HepG2 (cell line): ENCODE results near the gene ERBB4. TPM values are rescaled to one million over a fixed set of nuclear protein-coding genes. Genes with fewer than 3 reads are reported as not detected.
A peak's percentile ranks its signal among the peaks of the same experiment; 100 is the strongest.

ENCODE experiments used
- DR1 ChIP-seq: sonication (generic); formaldehyde crosslinking; IDR thresholded peaks from 2 replicates; pipeline ENCODE4 v1.8.0; 2021; ENCODE audit warnings: mild to moderate bottlenecking, missing genetic modification reagents, inconsistent platforms
- EP300 ChIP-seq, 3 experiments: sonication (generic) in 1 of 3; formaldehyde crosslinking in 1 of 3; IDR thresholded peaks; 2 replicates each; pipeline versions ENCODE4 v1.5.1 to v1.6.1; 2011 to 2020; ENCODE audit warnings: low read depth in 2 of 3, low read length in 2 of 3, borderline replicate concordance in 1 of 3, improper control_type of control experiment in 1 of 3, mild to moderate bottlenecking in 1 of 3, missing genetic modification reagents in 1 of 3, moderate library complexity in 1 of 3
- HNRNPL ChIP-seq: fragments of 200-400 bp; formaldehyde crosslinking; IDR thresholded peaks from 2 replicates; pipeline ENCODE4 v1.6.1; 2017; ENCODE audit warnings: mild to moderate bottlenecking, low read depth, low read length
- IRF1 ChIP-seq: sonication (generic); formaldehyde crosslinking; IDR thresholded peaks from 2 replicates; pipeline ENCODE4 v1.4.0; 2020; ENCODE audit warnings: low read depth, mild to moderate bottlenecking, missing genetic modification reagents
- IRX3 ChIP-seq: sonication (generic); formaldehyde crosslinking; IDR thresholded peaks from 2 replicates; pipeline ENCODE4 v1.8.1; 2023; ENCODE audit warnings: mild to moderate bottlenecking, low read depth, missing genetic modification reagents, borderline replicate concordance
- JDP2 ChIP-seq: sonication (generic); formaldehyde crosslinking; IDR thresholded peaks from 2 replicates; pipeline ENCODE4 v1.8.1; 2022; ENCODE audit warnings: missing genetic modification reagents, borderline replicate concordance
- KMT2A ChIP-seq: sonication (generic); formaldehyde crosslinking; IDR thresholded peaks from 2 replicates; pipeline ENCODE4 v1.4.0; 2020; ENCODE audit warnings: missing genetic modification reagents
- NFYB ChIP-seq: sonication (generic); formaldehyde crosslinking; IDR thresholded peaks from 2 replicates; pipeline ENCODE4 v1.4.0; 2020; ENCODE audit warnings: missing genetic modification reagents
- NFYC ChIP-seq: IDR thresholded peaks from 2 replicates; pipeline ENCODE4 v1.6.1; 2016; ENCODE audit warnings: missing genetic modification reagents, missing compliant biosample characterization
- POGZ ChIP-seq: sonication (generic); formaldehyde crosslinking; IDR thresholded peaks from 2 replicates; pipeline ENCODE4 v1.4.0; 2020; ENCODE audit warnings: mild to moderate bottlenecking, missing genetic modification reagents
- SNAPC2 ChIP-seq: sonication (generic); formaldehyde crosslinking; IDR thresholded peaks from 2 replicates; pipeline ENCODE4 v1.8.1; 2022; ENCODE audit warnings: mild to moderate bottlenecking, missing genetic modification reagents
- SUZ12 ChIP-seq: fragments of 150-350 bp; IDR thresholded peaks from 2 replicates; pipeline ENCODE4 v1.6.1; 2014; ENCODE audit warnings: low read depth, low read length
- USF2 ChIP-seq, 2 experiments: sonication (generic) in 1 of 2; formaldehyde crosslinking in 1 of 2; IDR thresholded peaks; 2 replicates each; pipeline versions ENCODE4 v1.5.1 to v1.6.1; 2011 to 2020; ENCODE audit warnings: borderline replicate concordance in 1 of 2, low read depth in 1 of 2, low read length in 1 of 2, mild to moderate bottlenecking in 1 of 2, missing genetic modification reagents in 1 of 2, moderate library complexity in 1 of 2
- ZEB1 ChIP-seq: IDR thresholded peaks from 2 replicates; pipeline ENCODE4 v1.6.1; 2012; ENCODE audit warnings: mild to moderate bottlenecking, low read depth, inconsistent platforms; ENCODE audit not compliant: insufficient replicate concordance
- ZFP91 ChIP-seq: sonication (generic); formaldehyde crosslinking; IDR thresholded peaks from 2 replicates; pipeline ENCODE4 v1.9.0; 2022; ENCODE audit warnings: missing genetic modification reagents, mild to moderate bottlenecking, borderline replicate concordance
- ZNF430 ChIP-seq: sonication (generic); formaldehyde crosslinking; IDR thresholded peaks from 2 replicates; pipeline ENCODE4 v1.9.0; 2021; ENCODE audit warnings: mild to moderate bottlenecking, missing genetic modification reagents
- ZNF576 ChIP-seq: sonication (generic); formaldehyde crosslinking; IDR thresholded peaks from 2 replicates; pipeline ENCODE4 v1.4.0; 2020; ENCODE audit warnings: mild to moderate bottlenecking, missing genetic modification reagents
- ZNF615 ChIP-seq: sonication (generic); formaldehyde crosslinking; IDR thresholded peaks from 2 replicates; pipeline ENCODE4 v1.5.0; 2020; ENCODE audit warnings: mild to moderate bottlenecking, missing genetic modification reagents, borderline replicate concordance
- ZNF644 ChIP-seq: IDR thresholded peaks from 2 replicates; pipeline ENCODE4 v1.6.1; 2016; ENCODE audit warnings: low read depth
- ZNF75D ChIP-seq: sonication (generic); formaldehyde crosslinking; IDR thresholded peaks from 2 replicates; pipeline ENCODE4 v1.8.1; 2023; ENCODE audit warnings: missing genetic modification reagents, mild to moderate bottlenecking, borderline replicate concordance
- ZSCAN29 ChIP-seq: sonication (generic); formaldehyde crosslinking; conservative IDR thresholded peaks from 2 replicates; pipeline ENCODE4 v1.4.0; 2020; ENCODE audit warnings: mild to moderate bottlenecking, missing genetic modification reagents
- polyA plus RNA-seq, 8 experiments: library from polyadenylated mRNA; depleted of rRNA in 3 of 8; stranded (reverse) in 7 of 8; unstranded in 1 of 8; fragments of >200 nt; fragmentation: Illumina TruSeq in 4 of 8; extraction: Trizol in 4 of 8; gene quantifications; 2 replicates each; pipeline versions ENCODE4 v1.2.1 to v1.2.3, GENCODE V29; 2011 to 2016; ENCODE audit warnings: low read depth in 4 of 8, missing spikeins in 1 of 8, mixed read lengths in 1 of 8; ENCODE audit not compliant: insufficient read depth in 1 of 8
- total RNA-seq, 5 experiments: library from RNA; depleted of rRNA; stranded (reverse); fragments of >200 nt; fragmentation: Illumina TruSeq; extraction: Trizol; gene quantifications; 2 replicates each; pipeline ENCODE4 v1.2.3, GENCODE V29; 2016; ENCODE audit warnings: low read depth in 1 of 5

The ERBB4 gene
- total and polyA plus RNA-seq, 2 of the 13 experiments (the other 11 are each of a cell fraction or from before 2014, with no cell fraction given) = not detected

- no peak for TF ChIP-seq ZNF615 (CRISPR knock-in tag)
- peak; percentile 81; the same call in 1 of the 2 replicates for TF ChIP-seq IRF1
- TF ChIP-seq ZSCAN29 (CRISPR knock-in tag) = no peak
- TF ChIP-seq ZNF430 (CRISPR knock-in tag) = 0 out of 2 replicates have a peak, but pooled peaks have one; percentile 24
- no peak for TF ChIP-seq KMT2A (CRISPR knock-in tag)
- TF ChIP-seq ZNF75D (CRISPR knock-in tag) = no peak
- TF ChIP-seq SUZ12 = no peak
- no peak for TF ChIP-seq HNRNPL
- no peak for TF ChIP-seq EP300 (IDR thresholded peaks at IDR 0.05; ENCODE audit: low read depth in 2 of 2, low read length in 2 of 2)
- TF ChIP-seq EP300 (CRISPR knock-in tag; IDR thresholded peaks at IDR 0.05; ENCODE audit: borderline replicate concordance) = no peak
- no peak for TF ChIP-seq ZNF576 (CRISPR knock-in tag)
- TF ChIP-seq USF2 (IDR thresholded peaks at IDR 0.05; ENCODE audit: low read depth, low read length) = no peak
- no peak for TF ChIP-seq USF2 (CRISPR knock-in tag; IDR thresholded peaks at IDR 0.05; ENCODE audit: borderline replicate concordance)
- no peak for TF ChIP-seq DR1
- TF ChIP-seq IRX3 (CRISPR knock-in tag) = no peak
- no peak for TF ChIP-seq JDP2
- peak; percentile 56 for TF ChIP-seq NFYB
- TF ChIP-seq ZEB1 = no peak
- TF ChIP-seq NFYC (CRISPR knock-in tag) = peak; percentile 56
- TF ChIP-seq POGZ (CRISPR knock-in tag) = 0 out of 2 replicates have a peak, but pooled peaks have one; percentile 28
- no peak for TF ChIP-seq ZNF644 (CRISPR knock-in tag)
- no peak for TF ChIP-seq ZFP91
- no peak for TF ChIP-seq SNAPC2 (CRISPR knock-in tag)
These were observed 927.5 kb downstream of the ERBB4 start (continued) for GRCh38 chr2:211611061-211611518.
